ENCODE data around the gene ITPR3.

DNA sequence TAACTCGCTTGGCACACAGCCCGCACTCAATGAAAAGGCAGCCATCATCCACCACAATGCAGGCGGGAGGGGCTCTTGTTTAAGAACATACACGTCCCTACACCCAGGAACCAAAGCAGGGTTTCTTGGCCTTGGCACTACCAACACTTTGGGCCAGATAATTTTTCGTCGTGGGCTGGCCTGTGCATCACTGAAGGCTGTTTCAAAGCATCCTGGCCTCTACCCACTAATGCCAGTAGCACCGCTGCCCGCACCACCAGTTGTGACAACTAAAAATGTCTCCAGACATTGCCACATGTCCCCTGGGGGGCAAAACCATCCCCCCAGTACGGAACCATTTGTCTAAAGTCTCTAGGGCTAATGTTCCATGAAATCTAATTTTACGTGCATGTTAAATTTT, 77.4 kb downstream of the ITPR3 start:
- TF ChIP-seq, protein P1, sequence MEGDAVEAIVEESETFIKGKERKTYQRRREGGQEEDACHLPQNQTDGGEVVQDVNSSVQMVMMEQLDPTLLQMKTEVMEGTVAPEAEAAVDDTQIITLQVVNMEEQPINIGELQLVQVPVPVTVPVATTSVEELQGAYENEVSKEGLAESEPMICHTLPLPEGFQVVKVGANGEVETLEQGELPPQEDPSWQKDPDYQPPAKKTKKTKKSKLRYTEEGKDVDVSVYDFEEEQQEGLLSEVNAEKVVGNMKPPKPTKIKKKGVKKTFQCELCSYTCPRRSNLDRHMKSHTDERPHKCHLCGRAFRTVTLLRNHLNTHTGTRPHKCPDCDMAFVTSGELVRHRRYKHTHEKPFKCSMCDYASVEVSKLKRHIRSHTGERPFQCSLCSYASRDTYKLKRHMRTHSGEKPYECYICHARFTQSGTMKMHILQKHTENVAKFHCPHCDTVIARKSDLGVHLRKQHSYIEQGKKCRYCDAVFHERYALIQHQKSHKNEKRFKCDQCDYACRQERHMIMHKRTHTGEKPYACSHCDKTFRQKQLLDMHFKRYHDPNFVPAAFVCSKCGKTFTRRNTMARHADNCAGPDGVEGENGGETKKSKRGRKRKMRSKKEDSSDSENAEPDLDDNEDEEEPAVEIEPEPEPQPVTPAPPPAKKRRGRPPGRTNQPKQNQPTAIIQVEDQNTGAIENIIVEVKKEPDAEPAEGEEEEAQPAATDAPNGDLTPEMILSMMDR (conservative IDR thresholded peaks at IDR 0.05; ENCODE audit: low read length), result no peak
- no peak for TF ChIP-seq EZH2phosphoT487 (IDR thresholded peaks at IDR 0.05; ENCODE audit: borderline replicate concordance, low read depth, low read length)
